ENCODE measurements around the gene RBKS. TPM values are rescaled to one million over a fixed set of nuclear protein-coding genes. Genes with fewer than 3 reads are reported as not detected.
"Not testable (repeated sequence)": the region's sequence is repeated elsewhere in the genome, so short reads cannot be mapped to it uniquely, and the experiment has no call there.

Gene RBKS
- total and polyA plus RNA-seq, 2 donors, result 1.8 to 4.2 TPM

- H3K27me3 ChIP-seq (ENCODE audit: control insufficient read depth in 2 of 2, insufficient read depth in 1 of 2, low read length in 1 of 2), result no peaks in the 10 kb centered on the region
- no peaks in the 10 kb centered on the region for H3K9me3 ChIP-seq (ENCODE audit: control insufficient read depth in 2 of 2, insufficient read depth in 1 of 2, low read length in 1 of 2)
- H3K36me3 ChIP-seq (ENCODE audit: control insufficient read depth in 2 of 2, insufficient read depth in 2 of 2, low read length in 1 of 2), result peaks cover 10 to 23% of the 10 kb centered on the region in 2 donors
- no peak overlapping the region for H3K27ac ChIP-seq (ENCODE audit: low read depth in 1 of 2, low read length in 1 of 2)
- no peak for DNase-seq (ENCODE audit: low read depth in 6 of 9, low spot score in 9 of 9)
- no peak overlapping the region for H3K4me3 ChIP-seq (ENCODE audit: low read length in 2 of 2)
- peaks cover 0 to 3% of the 10 kb centered on the region in 2 donors for H3K4me1 ChIP-seq (ENCODE audit: control insufficient read depth in 2 of 2, insufficient read depth in 2 of 2, low read length in 2 of 2)
- WGBS, result 97% methylated on average over 3 of the region's 3 CpGs
These were observed 113.5 kb downstream of the RBKS start for GRCh38 chr2:27776696-27777095.

GRCh38 chr2:27776097-27776496 lies 114.1 kb downstream of the RBKS start:
- no peak overlapping the region for H3K4me3 ChIP-seq (ENCODE audit: low read length in 2 of 2)
- 97% methylated on average over 8 of the region's 8 CpGs for WGBS
- H3K36me3 ChIP-seq (ENCODE audit: control insufficient read depth in 2 of 2, insufficient read depth in 2 of 2, low read length in 1 of 2), result peaks cover 10 to 23% of the 10 kb centered on the region in 2 donors
- peaks cover 0 to 5% of the 10 kb centered on the region in 2 donors for H3K4me1 ChIP-seq (ENCODE audit: control insufficient read depth in 2 of 2, insufficient read depth in 2 of 2, low read length in 2 of 2)
- no peaks in the 10 kb centered on the region for H3K27me3 ChIP-seq (ENCODE audit: control insufficient read depth in 2 of 2, insufficient read depth in 1 of 2, low read length in 1 of 2)
- no peak for DNase-seq (ENCODE audit: low read depth in 6 of 9, low spot score in 9 of 9)
- no peaks in the 10 kb centered on the region for H3K9me3 ChIP-seq (ENCODE audit: control insufficient read depth in 2 of 2, insufficient read depth in 1 of 2, low read length in 1 of 2)
- H3K27ac ChIP-seq (ENCODE audit: low read depth in 1 of 2, low read length in 1 of 2), result no peak overlapping the region

GRCh38 chr2:27773959-27774358 lies 116.2 kb downstream of the RBKS start:
- no peak for DNase-seq (ENCODE audit: low read depth in 6 of 9, low spot score in 9 of 9)
- Histone ChIP-seq H3K4me3 (ENCODE audit: low read length in 2 of 2) (no peak overlapping the region), H3K9me3 (ENCODE audit: control insufficient read depth in 2 of 2, insufficient read depth in 1 of 2, low read length in 1 of 2) (no peaks in the 10 kb centered on the region), H3K36me3 (ENCODE audit: control insufficient read depth in 2 of 2, insufficient read depth in 2 of 2, low read length in 1 of 2) (peaks cover 10 to 16% of the 10 kb centered on the region in 2 donors), H3K4me1 (ENCODE audit: control insufficient read depth in 2 of 2, insufficient read depth in 2 of 2, low read length in 2 of 2) (peaks cover 3 to 7% of the 10 kb centered on the region in 2 donors), H3K27me3 (ENCODE audit: control insufficient read depth in 2 of 2, insufficient read depth in 1 of 2, low read length in 1 of 2) (no peaks in the 10 kb centered on the region), H3K27ac (ENCODE audit: low read depth in 1 of 2, low read length in 1 of 2) (no peak overlapping the region)
- WGBS, result 84% methylated on average over 5 of the region's 5 CpGs

- peaks cover 0 to 4% of the 10 kb centered on the region in 2 donors for H3K27me3 ChIP-seq (ENCODE audit: control insufficient read depth in 2 of 2, insufficient read depth in 1 of 2, low read length in 1 of 2)
- no peak for DNase-seq (ENCODE audit: low read depth in 6 of 9, low spot score in 9 of 9)
- H3K36me3 ChIP-seq (ENCODE audit: control insufficient read depth in 2 of 2, insufficient read depth in 2 of 2, low read length in 1 of 2), result peaks cover 6 to 16% of the 10 kb centered on the region in 2 donors
- H3K4me3 ChIP-seq (ENCODE audit: low read length in 2 of 2), result peak overlapping the region in 1 of 2 donors; percentile 89
- 39% methylated on average over 2 of the region's 2 CpGs for WGBS
- H3K4me1 ChIP-seq (ENCODE audit: control insufficient read depth in 2 of 2, insufficient read depth in 2 of 2, low read length in 2 of 2), result peaks cover 3 to 7% of the 10 kb centered on the region in 2 donors
- H3K27ac ChIP-seq (ENCODE audit: low read depth in 1 of 2, low read length in 1 of 2), result no peak overlapping the region
- no peaks in the 10 kb centered on the region for H3K9me3 ChIP-seq (ENCODE audit: control insufficient read depth in 2 of 2, insufficient read depth in 1 of 2, low read length in 1 of 2)
These were observed 117.4 kb downstream of the RBKS start for GRCh38 chr2:27772804-27773203.

- under 1% methylated on average over 48 of the region's 48 CpGs for WGBS
- DNase-seq (ENCODE audit: low read depth in 6 of 9, low spot score in 9 of 9), result peak; percentile 85 to 96 (median 87)
- Histone ChIP-seq H3K27me3 (ENCODE audit: control insufficient read depth in 2 of 2, insufficient read depth in 1 of 2, low read length in 1 of 2) (peaks cover 0 to 4% of the 10 kb centered on the region in 2 donors), H3K4me3 (ENCODE audit: low read length in 2 of 2) (peak within 1 kb of the TSS; percentile 89 to 96), H3K4me1 (ENCODE audit: control insufficient read depth in 2 of 2, insufficient read depth in 2 of 2, low read length in 2 of 2) (peaks cover 3 to 7% of the 10 kb centered on the region in 2 donors), H3K27ac (ENCODE audit: low read depth in 1 of 2, low read length in 1 of 2) (peak within 1 kb of the TSS; percentile 77 to 93), H3K9me3 (ENCODE audit: control insufficient read depth in 2 of 2, insufficient read depth in 1 of 2, low read length in 1 of 2) (no peaks in the 10 kb centered on the region), H3K36me3 (ENCODE audit: control insufficient read depth in 2 of 2, insufficient read depth in 2 of 2, low read length in 1 of 2) (peaks cover under 1 to 16% of the 10 kb centered on the region in 2 donors)
These were observed 118.4 kb downstream of the RBKS start, which contains the start of gene MRPL33 for GRCh38 chr2:27771548-27772335. Gene MRPL33, plus strand, starts transcription at chr2:27771719. Its CDS starts 59 bp downstream, at chr2:27771778.

GRCh38 chr2:27771202-27771547 lies 119.0 kb downstream of the RBKS start:
- Histone ChIP-seq H3K27me3 (ENCODE audit: control insufficient read depth in 2 of 2, insufficient read depth in 1 of 2, low read length in 1 of 2) (peaks cover 0 to 4% of the 10 kb centered on the region in 2 donors), H3K4me1 (ENCODE audit: control insufficient read depth in 2 of 2, insufficient read depth in 2 of 2, low read length in 2 of 2) (peaks cover 3 to 7% of the 10 kb centered on the region in 2 donors), H3K36me3 (ENCODE audit: control insufficient read depth in 2 of 2, insufficient read depth in 2 of 2, low read length in 1 of 2) (peaks cover 0 to 12% of the 10 kb centered on the region in 2 donors), H3K27ac (ENCODE audit: low read depth in 1 of 2, low read length in 1 of 2) (peak overlapping the region; percentile 77 to 93), H3K4me3 (ENCODE audit: low read length in 2 of 2) (peak overlapping the region; percentile 89 to 96), H3K9me3 (ENCODE audit: control insufficient read depth in 2 of 2, insufficient read depth in 1 of 2, low read length in 1 of 2) (no peaks in the 10 kb centered on the region)
- DNase-seq (ENCODE audit: low read depth in 6 of 9, low spot score in 9 of 9), result peak in 1 of 9 donors; percentile 29
- 15% methylated on average over 13 of the region's 13 CpGs for WGBS

- no peak overlapping the region for H3K27ac ChIP-seq (ENCODE audit: low read depth in 1 of 2, low read length in 1 of 2)
These were observed 123.9 kb downstream of the RBKS start for GRCh38 chr2:27766287-27766661.

GRCh38 chr2:27765621-27766286 lies 124.4 kb downstream of the RBKS start:
- DNase-seq (ENCODE audit: low read depth in 6 of 9, low spot score in 9 of 9), result peak in 7 of 9 donors; percentile 19 to 78 (median 53)
- H3K36me3 ChIP-seq (ENCODE audit: control insufficient read depth in 2 of 2, insufficient read depth in 2 of 2, low read length in 1 of 2), result no peaks in the 10 kb centered on the region
- peak overlapping the region; percentile 23 to 34 for H3K4me3 ChIP-seq (ENCODE audit: low read length in 2 of 2)
- H3K9me3 ChIP-seq (ENCODE audit: control insufficient read depth in 2 of 2, insufficient read depth in 1 of 2, low read length in 1 of 2), result no peaks in the 10 kb centered on the region
- H3K4me1 ChIP-seq (ENCODE audit: control insufficient read depth in 2 of 2, insufficient read depth in 2 of 2, low read length in 2 of 2), result peaks cover under 1 to 8% of the 10 kb centered on the region in 2 donors
- H3K27me3 ChIP-seq (ENCODE audit: control insufficient read depth in 2 of 2, insufficient read depth in 1 of 2, low read length in 1 of 2), result peaks cover 0 to 4% of the 10 kb centered on the region in 2 donors
- H3K27ac ChIP-seq (ENCODE audit: low read depth in 1 of 2, low read length in 1 of 2), result no peak overlapping the region
- WGBS, result 37% methylated on average over 29 of the region's 29 CpGs

More at GRCh38 chr2:27766287-27766661, 123.9 kb downstream of the RBKS start:
- no peaks in the 10 kb centered on the region for H3K9me3 ChIP-seq (ENCODE audit: control insufficient read depth in 2 of 2, insufficient read depth in 1 of 2, low read length in 1 of 2)
- WGBS, result 97% methylated on average over 2 of the region's 2 CpGs
- no peak overlapping the region for H3K4me3 ChIP-seq (ENCODE audit: low read length in 2 of 2)
- H3K27me3 ChIP-seq (ENCODE audit: control insufficient read depth in 2 of 2, insufficient read depth in 1 of 2, low read length in 1 of 2), result peaks cover 0 to 4% of the 10 kb centered on the region in 2 donors
- no peaks in the 10 kb centered on the region for H3K36me3 ChIP-seq (ENCODE audit: control insufficient read depth in 2 of 2, insufficient read depth in 2 of 2, low read length in 1 of 2)
- H3K4me1 ChIP-seq (ENCODE audit: control insufficient read depth in 2 of 2, insufficient read depth in 2 of 2, low read length in 2 of 2), result peaks cover 3 to 12% of the 10 kb centered on the region in 2 donors
- no peak for DNase-seq (ENCODE audit: low read depth in 6 of 9, low spot score in 9 of 9)

- not testable (repeated sequence) for H3K9me3 ChIP-seq (ENCODE audit: control insufficient read depth in 2 of 2, insufficient read depth in 1 of 2, low read length in 1 of 2); H3K36me3 ChIP-seq (ENCODE audit: control insufficient read depth in 2 of 2, insufficient read depth in 2 of 2, low read length in 1 of 2); H3K4me1 ChIP-seq (ENCODE audit: control insufficient read depth in 2 of 2, insufficient read depth in 2 of 2, low read length in 2 of 2); H3K4me3 ChIP-seq (ENCODE audit: low read length in 2 of 2); H3K27me3 ChIP-seq (ENCODE audit: control insufficient read depth in 2 of 2, insufficient read depth in 1 of 2, low read length in 1 of 2); DNase-seq (ENCODE audit: low read depth in 6 of 9, low spot score in 9 of 9); H3K27ac ChIP-seq (ENCODE audit: low read depth in 1 of 2, low read length in 1 of 2)
- WGBS, result 94% methylated on average over 3 of the region's 3 CpGs
These were observed 125.7 kb downstream of the RBKS start for GRCh38 chr2:27764526-27764925.
